ENCODE data around the gene GGNBP2. TPM values are rescaled to one million over a fixed set of nuclear protein-coding genes. Genes with fewer than 3 reads are reported as not detected.

Gene GGNBP2
- total RNA-seq, 1 donor from 2014 or later: 118 TPM

DNA sequence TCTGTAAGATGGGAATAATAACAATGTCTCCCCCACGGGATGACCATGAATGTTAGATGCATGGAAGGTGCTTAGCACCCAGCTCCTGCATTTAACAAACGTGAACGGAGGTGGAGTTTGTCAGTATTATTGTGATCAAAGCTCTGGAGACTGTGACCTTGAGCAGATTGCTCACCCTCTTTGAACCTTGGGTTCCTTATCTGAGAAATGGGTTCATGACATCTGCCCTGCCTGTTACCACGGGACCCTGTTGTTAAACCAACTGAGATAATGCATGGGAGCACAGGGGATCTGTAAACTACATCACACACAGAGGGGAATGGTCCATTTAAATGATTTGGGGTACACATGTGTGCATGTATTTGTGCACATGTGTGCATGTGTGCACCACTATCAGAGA is 86.3 kb downstream of the GGNBP2 start:
- no peaks in the 10 kb centered on the region for H3K9me3 Mint-ChIP-seq
- POLR2A ChIA-PET: no interaction called here
- no peaks in the 10 kb centered on the region for H3K36me3 Mint-ChIP-seq (ENCODE audit: low read depth)
- DNase-seq (no peak), ATAC-seq (ENCODE audit: low read depth) (no peak)
- no peaks in the 10 kb centered on the region for H3K4me1 Mint-ChIP-seq
- TF ChIP-seq, protein P1, sequence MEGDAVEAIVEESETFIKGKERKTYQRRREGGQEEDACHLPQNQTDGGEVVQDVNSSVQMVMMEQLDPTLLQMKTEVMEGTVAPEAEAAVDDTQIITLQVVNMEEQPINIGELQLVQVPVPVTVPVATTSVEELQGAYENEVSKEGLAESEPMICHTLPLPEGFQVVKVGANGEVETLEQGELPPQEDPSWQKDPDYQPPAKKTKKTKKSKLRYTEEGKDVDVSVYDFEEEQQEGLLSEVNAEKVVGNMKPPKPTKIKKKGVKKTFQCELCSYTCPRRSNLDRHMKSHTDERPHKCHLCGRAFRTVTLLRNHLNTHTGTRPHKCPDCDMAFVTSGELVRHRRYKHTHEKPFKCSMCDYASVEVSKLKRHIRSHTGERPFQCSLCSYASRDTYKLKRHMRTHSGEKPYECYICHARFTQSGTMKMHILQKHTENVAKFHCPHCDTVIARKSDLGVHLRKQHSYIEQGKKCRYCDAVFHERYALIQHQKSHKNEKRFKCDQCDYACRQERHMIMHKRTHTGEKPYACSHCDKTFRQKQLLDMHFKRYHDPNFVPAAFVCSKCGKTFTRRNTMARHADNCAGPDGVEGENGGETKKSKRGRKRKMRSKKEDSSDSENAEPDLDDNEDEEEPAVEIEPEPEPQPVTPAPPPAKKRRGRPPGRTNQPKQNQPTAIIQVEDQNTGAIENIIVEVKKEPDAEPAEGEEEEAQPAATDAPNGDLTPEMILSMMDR (IDR thresholded peaks at IDR 0.05): no peak
- no peak overlapping the region for H3K4me3 Mint-ChIP-seq
- H3K27me3 Mint-ChIP-seq: peaks cover 19% of the 10 kb centered on the region
- intact Hi-C loops (cut with micrococcal nuclease): no loop called here
- CTCF ChIA-PET: interaction anchor here (1.5 to 6.3 kb wide), 2 partner anchors 124 to 416 kb away, joined by 3 to 77 read pairs; no protein-coding TSS in a partner anchor
- H3K27ac Mint-ChIP-seq: no peak overlapping the region

DNA sequence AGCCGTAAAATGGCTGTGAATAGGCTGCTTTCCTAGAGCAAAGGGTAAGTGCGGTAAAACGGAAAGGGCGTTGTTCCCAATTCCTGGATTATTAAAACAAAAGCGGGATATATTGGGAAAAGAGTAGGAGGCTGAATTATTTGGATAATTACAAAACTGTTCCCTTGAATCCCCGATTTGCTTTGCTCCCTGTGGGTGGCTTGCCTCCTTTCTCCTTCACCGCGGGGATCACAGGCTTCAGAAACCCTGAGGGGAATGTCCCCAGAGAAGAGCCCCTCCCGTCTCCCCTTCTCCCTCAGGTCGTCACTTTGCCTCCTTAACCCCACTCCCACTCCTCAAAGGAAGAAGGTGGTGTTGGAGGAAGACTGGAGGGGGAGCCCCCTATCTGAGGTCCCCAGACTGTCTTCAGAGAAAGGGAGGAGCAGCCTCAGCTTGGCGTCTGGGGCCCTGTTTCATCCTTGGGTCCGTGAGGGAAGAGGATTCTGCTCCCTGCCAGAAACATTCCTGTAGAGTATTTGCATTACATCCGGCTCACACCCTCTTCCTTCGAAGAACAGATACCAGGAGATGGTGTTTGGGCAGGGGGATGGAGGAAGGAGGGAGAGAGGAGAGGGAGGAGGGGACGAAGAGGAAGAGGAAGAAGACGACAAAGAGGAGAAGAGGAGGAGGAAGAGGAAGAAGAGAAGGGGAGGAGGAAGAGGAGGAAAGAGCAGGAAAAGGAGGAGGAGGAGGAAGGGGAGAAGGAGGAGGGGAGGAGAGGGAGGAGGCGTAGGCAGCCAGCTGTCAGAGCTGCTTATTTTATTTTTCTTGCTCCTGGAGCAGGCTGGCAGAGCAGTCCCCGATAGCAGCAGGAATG is 88.4 kb downstream of the GGNBP2 start:
- Mint-ChIP-seq H3K4me3 (no peak overlapping the region), H3K27ac (no peak overlapping the region), H3K36me3 (ENCODE audit: low read depth) (no peaks in the 10 kb centered on the region), H3K4me1 (no peaks in the 10 kb centered on the region), H3K27me3 (peaks cover 25% of the 10 kb centered on the region), H3K9me3 (no peaks in the 10 kb centered on the region)
- TF ChIP-seq, protein P1 (IDR thresholded peaks at IDR 0.05): no peak
- CTCF ChIA-PET: interaction anchor here (1.4 to 6.3 kb wide), 2 partner anchors 122 to 414 kb away, joined by 3 to 77 read pairs; no protein-coding TSS in a partner anchor
- ATAC-seq (ENCODE audit: low read depth) (no peak), DNase-seq (no peak)
- POLR2A ChIA-PET: interaction anchor here (0.6 kb wide), 1 partner anchor 505 kb away, joined by 3 read pairs; no protein-coding TSS in a partner anchor
- intact Hi-C loops (cut with micrococcal nuclease): no loop called here

Other genes starting within 250 kb of the GGNBP2 start
- gene TBC1D3G, start 221.0 kb upstream of the GGNBP2 start, total RNA-seq: not detected in 2 replicates
- not detected in 2 replicates for gene TBC1D3H, start 156.5 kb upstream of the GGNBP2 start, total RNA-seq
- gene ZNHIT3, start 58.2 kb upstream of the GGNBP2 start, total RNA-seq: 35.5 and 37.0 TPM in 2 replicates
- gene MYO19, start 10.1 kb upstream of the GGNBP2 start, total RNA-seq: 70.8 and 85.6 TPM in 2 replicates
- gene PIGW, start 9.9 kb upstream of the GGNBP2 start, total RNA-seq: 18.2 and 20.7 TPM in 2 replicates
- gene DHRS11, start 47.0 kb downstream of the GGNBP2 start, total RNA-seq: 5.7 and 7.7 TPM in 2 replicates
- gene MRM1, start 56.7 kb downstream of the GGNBP2 start, total RNA-seq: 14.3 and 15.6 TPM in 2 replicates

All from activated B cell treated with CpG ODN at 0.5 μM for 24 hours (primary cell).